Measurements from ENCODE around the gene RHPN2.

DNA sequence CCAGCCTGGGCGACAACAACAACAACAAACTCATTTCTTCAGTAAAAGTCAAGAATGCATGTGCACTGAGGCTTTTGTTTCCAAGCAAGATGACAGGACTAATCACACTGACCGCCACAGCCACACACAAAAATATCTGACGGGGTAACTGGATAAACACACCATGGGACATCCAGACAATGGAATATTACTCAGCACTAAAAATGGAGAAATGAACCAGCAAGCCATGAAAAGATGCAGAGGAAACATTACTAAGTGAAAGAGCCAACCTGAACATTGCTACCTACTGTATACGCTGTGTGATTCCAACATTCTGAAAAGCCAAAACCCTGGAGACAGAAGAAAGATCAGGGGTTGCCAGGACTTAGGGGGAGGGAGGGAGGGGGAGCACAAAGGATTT is 56.0 kb downstream of the RHPN2 start:
- TF ChIP-seq CTCF (conservative IDR thresholded peaks at IDR 0.05; ENCODE audit: low read depth, low read length) (no peak), EZH2 (IDR thresholded peaks at IDR 0.05; ENCODE audit: low read length, unreplicated experiment) (no peak), EZH2phosphoT487 (IDR thresholded peaks at IDR 0.05; ENCODE audit: borderline replicate concordance, low read length) (no peak)
